Colonic mucosa (tissue), 4 donors: ENCODE data around the gene SYNDIG1. TPM values are rescaled to one million over a fixed set of nuclear protein-coding genes. Genes with fewer than 3 reads are reported as not detected.

Experiments used
- DNase-seq: peaks from one replicate; pipeline ENCODE4 v3.0.0-alpha.2; 2020
- H3K27ac ChIP-seq: fragments of 200-600 bp; one replicate; pipeline ENCODE4 v1.8.0; 2021
- H3K27me3 ChIP-seq: fragments of 200-600 bp; one replicate; pipeline ENCODE4 v1.8.0; 2021
- H3K36me3 ChIP-seq: fragments of 200-600 bp; one replicate; pipeline ENCODE4 v1.8.0; 2021
- H3K4me1 ChIP-seq: fragments of 200-600 bp; one replicate; pipeline ENCODE4 v1.8.0; 2021; ENCODE audit warnings: mild to moderate bottlenecking
- H3K4me3 ChIP-seq: fragments of 200-600 bp; one replicate; pipeline ENCODE4 v1.8.0; 2021
- H3K9ac ChIP-seq, 2 donors: one replicate each; pipeline ENCODE4 v1.7.0; 2013; ENCODE audit warnings: control low read depth in 2 of 2, low read depth in 2 of 2, low read length in 2 of 2
- H3K9me3 ChIP-seq: fragments of 200-600 bp; one replicate; pipeline ENCODE4 v1.8.0; 2021
- CTCF ChIP-seq: fragments of 200-600 bp; IDR thresholded peaks from one replicate; pipeline ENCODE4 v1.8.0; 2022; ENCODE audit warnings: antibody characterized with exemption, mild to moderate bottlenecking
- intact Hi-C: fragments of 100-400 bp; cut with DNase I; formaldehyde crosslinking; loops from one replicate; pipeline ENCODE4 v1.14.1; 2022
- total RNA-seq, 2 donors: library from RNA; stranded (reverse); fragmentation: NEBNext Ultra II Directional in 1 of 2; extraction: Animal tissue kit (Norgen Biotek cat#: 25700) in 1 of 2; gene quantifications; one replicate each; pipeline ENCODE4 v1.2.1, GENCODE V29; 2021
- donor health status: healthy.
- donor health status: DM: no; HTN: no; CAD: no.
- donor health status: DM: no; HTN: no; CAD: no.

Gene SYNDIG1
- total RNA-seq, 2 donors from 2014 or later: 0.10 to 0.19 TPM

- H3K36me3 ChIP-seq: no peaks in the 10 kb centered on the region
- no peaks in the 10 kb centered on the region for H3K9me3 ChIP-seq
- no peak overlapping the region for H3K4me3 ChIP-seq
- H3K9ac ChIP-seq: no peak overlapping the region
- H3K27ac ChIP-seq: no peak overlapping the region
- DNase-seq: no peak
- H3K4me1 ChIP-seq: no peaks in the 10 kb centered on the region
- H3K27me3 ChIP-seq: no peaks in the 10 kb centered on the region
- TF ChIP-seq CTCF: no peak
- intact Hi-C loops: no loop called here
Measured at GRCh38 chr20:24583169-24583792, 113.9 kb downstream of the SYNDIG1 start.

GRCh38 chr20:24584078-24584477 lies 114.6 kb downstream of the SYNDIG1 start:
- Histone ChIP-seq H3K9me3 (no peaks in the 10 kb centered on the region), H3K27ac (no peak overlapping the region), H3K36me3 (no peaks in the 10 kb centered on the region), H3K9ac (no peak overlapping the region), H3K4me1 (no peaks in the 10 kb centered on the region), H3K27me3 (no peaks in the 10 kb centered on the region), H3K4me3 (no peak overlapping the region)
- TF ChIP-seq CTCF: no peak
- intact Hi-C loops: no loop called here
- DNase-seq: no peak

- H3K27ac ChIP-seq: no peak overlapping the region
- no peak for TF ChIP-seq CTCF
- no peaks in the 10 kb centered on the region for H3K27me3 ChIP-seq
- no peak overlapping the region for H3K9ac ChIP-seq
- H3K36me3 ChIP-seq: no peaks in the 10 kb centered on the region
- no peaks in the 10 kb centered on the region for H3K4me1 ChIP-seq
- DNase-seq: no peak
- no peaks in the 10 kb centered on the region for H3K9me3 ChIP-seq
- H3K4me3 ChIP-seq: no peak overlapping the region
- intact Hi-C loops: no loop called here
Measured at GRCh38 chr20:24584538-24585356, 115.3 kb downstream of the SYNDIG1 start.

- intact Hi-C loops: no loop called here
- Histone ChIP-seq H3K27ac (no peak overlapping the region), H3K27me3 (no peaks in the 10 kb centered on the region), H3K4me3 (no peak overlapping the region), H3K9ac (no peak overlapping the region), H3K4me1 (no peaks in the 10 kb centered on the region), H3K36me3 (no peaks in the 10 kb centered on the region), H3K9me3 (no peaks in the 10 kb centered on the region)
- no peak for TF ChIP-seq CTCF
- no peak for DNase-seq
Measured at GRCh38 chr20:24585796-24586522, 116.5 kb downstream of the SYNDIG1 start.

GRCh38 chr20:24586523-24586840 lies 117.1 kb downstream of the SYNDIG1 start:
- intact Hi-C loops: no loop called here
- H3K9ac ChIP-seq: no peak overlapping the region

More at GRCh38 chr20:24586523-24586840, 117.1 kb downstream of the SYNDIG1 start:
- no peak for TF ChIP-seq CTCF
- no peak for DNase-seq
- no peaks in the 10 kb centered on the region for H3K9me3 ChIP-seq
- no peaks in the 10 kb centered on the region for H3K36me3 ChIP-seq
- H3K27ac ChIP-seq: no peak overlapping the region
- no peak overlapping the region for H3K4me3 ChIP-seq
- no peaks in the 10 kb centered on the region for H3K4me1 ChIP-seq
- no peaks in the 10 kb centered on the region for H3K27me3 ChIP-seq
